Body of pancreas (tissue), 4 donors: ENCODE results near the gene UNC13C. TPM values are rescaled to one million over a fixed set of nuclear protein-coding genes. Genes with fewer than 3 reads are reported as not detected.

Experiments used
- ATAC-seq: fragments of 150-250 bp; one replicate; pipeline ENCODE4 v1.9.1; 2016
- DNase-seq, 4 donors: peaks; one replicate each; pipeline ENCODE4 v3.0.0-alpha.2; 2019
- H3K27ac ChIP-seq, 4 donors: fragments of 200-600 bp; sonication (generic); 1 replicate in 3 of 4; 2 replicates in 1 of 4; pipeline versions ENCODE4 v1.5.1 to v1.6.1; 2016 to 2019; ENCODE audit warnings: mild to moderate bottlenecking in 1 of 4, mixed read lengths in 1 of 4, moderate library complexity in 1 of 4
- H3K27me3 ChIP-seq, 2 donors: fragments of 200-600 bp; sonication (generic); one replicate each; pipeline ENCODE4 v1.6.0; 2016; ENCODE audit warnings: mild to moderate bottlenecking in 1 of 2
- H3K36me3 ChIP-seq, 2 donors: fragments of 200-600 bp; sonication (generic); replicated peaks in 1 of 2; 2 replicates each; pipeline ENCODE4 v1.5.1; 2016; ENCODE audit warnings: low read depth in 2 of 2; ENCODE audit not compliant: insufficient read depth in 1 of 2
- H3K4me1 ChIP-seq: fragments of 200-600 bp; sonication (generic); one replicate; pipeline ENCODE4 v1.6.0; 2016
- H3K4me3 ChIP-seq, 2 donors: fragments of 200-600 bp; sonication (generic); 1 replicate in 1 of 2; 2 replicates in 1 of 2; pipeline ENCODE4 v1.5.1; 2016 to 2019
- H3K9me3 ChIP-seq, 3 donors: fragments of 200-600 bp; sonication (generic); 1 replicate in 2 of 3; 2 replicates in 1 of 3; pipeline ENCODE4 v1.5.1; 2016
- POLR2A ChIP-seq, 3 donors: fragments of 450-650 bp; IDR thresholded peaks; one replicate each; pipeline ENCODE4 v1.6.1; 2016; ENCODE audit warnings: antibody characterized with exemption in 3 of 3, mild to moderate bottlenecking in 2 of 3
- WGBS, 2 donors: methylation state at CpG; one replicate each; pipeline ENCODE4 v1.1.5; 2017; 5-methylcytosine and 5-hydroxymethylcytosine counted together
- intact Hi-C: fragments of 100-400 bp; cut with DNase I; formaldehyde crosslinking; loops from one replicate; pipeline ENCODE4 v1.15.1; 2023
- total RNA-seq, 2 donors: library from RNA; depleted of rRNA; stranded (reverse); fragments of >200 nt; gene quantifications; one replicate each; pipeline ENCODE4 v1.1.0, GENCODE V29; 2016
- TF ChIP-seq, protein P1 (sequence below), 7 experiments: fragments of 450-650 bp in 4 of 7; fragments of 200-600 bp in 3 of 7; sonication (generic) in 3 of 7; IDR thresholded peaks; one replicate each; pipeline ENCODE4 v1.5.1; 2016 to 2019; ENCODE audit warnings: antibody characterized with exemption in 7 of 7

UNC13C gene
- total RNA-seq, 2 donors from 2014 or later: not detected

- DNase-seq (no peak), ATAC-seq (no peak)
- no peak overlapping the region for H3K4me3 ChIP-seq
- H3K9me3 ChIP-seq: peaks cover 0 to 9% (median 0%) of the 10 kb centered on the region in 3 donors
- TF ChIP-seq POLR2A (IDR thresholded peaks at IDR 0.05): no peak
- TF ChIP-seq, protein P1, sequence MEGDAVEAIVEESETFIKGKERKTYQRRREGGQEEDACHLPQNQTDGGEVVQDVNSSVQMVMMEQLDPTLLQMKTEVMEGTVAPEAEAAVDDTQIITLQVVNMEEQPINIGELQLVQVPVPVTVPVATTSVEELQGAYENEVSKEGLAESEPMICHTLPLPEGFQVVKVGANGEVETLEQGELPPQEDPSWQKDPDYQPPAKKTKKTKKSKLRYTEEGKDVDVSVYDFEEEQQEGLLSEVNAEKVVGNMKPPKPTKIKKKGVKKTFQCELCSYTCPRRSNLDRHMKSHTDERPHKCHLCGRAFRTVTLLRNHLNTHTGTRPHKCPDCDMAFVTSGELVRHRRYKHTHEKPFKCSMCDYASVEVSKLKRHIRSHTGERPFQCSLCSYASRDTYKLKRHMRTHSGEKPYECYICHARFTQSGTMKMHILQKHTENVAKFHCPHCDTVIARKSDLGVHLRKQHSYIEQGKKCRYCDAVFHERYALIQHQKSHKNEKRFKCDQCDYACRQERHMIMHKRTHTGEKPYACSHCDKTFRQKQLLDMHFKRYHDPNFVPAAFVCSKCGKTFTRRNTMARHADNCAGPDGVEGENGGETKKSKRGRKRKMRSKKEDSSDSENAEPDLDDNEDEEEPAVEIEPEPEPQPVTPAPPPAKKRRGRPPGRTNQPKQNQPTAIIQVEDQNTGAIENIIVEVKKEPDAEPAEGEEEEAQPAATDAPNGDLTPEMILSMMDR (IDR thresholded peaks at IDR 0.05): no peak
- intact Hi-C loops: no loop called here
- no peaks in the 10 kb centered on the region for H3K27me3 ChIP-seq
- H3K4me1 ChIP-seq: no peaks in the 10 kb centered on the region
- H3K27ac ChIP-seq: no peak overlapping the region
- no peaks in the 10 kb centered on the region for H3K36me3 ChIP-seq
- 78 to 96% methylated on average over 2 of the region's 2 CpGs for WGBS, 2 donors
Measured at GRCh38 chr15:54644796-54645195, 666.6 kb downstream of the UNC13C start.

DNA sequence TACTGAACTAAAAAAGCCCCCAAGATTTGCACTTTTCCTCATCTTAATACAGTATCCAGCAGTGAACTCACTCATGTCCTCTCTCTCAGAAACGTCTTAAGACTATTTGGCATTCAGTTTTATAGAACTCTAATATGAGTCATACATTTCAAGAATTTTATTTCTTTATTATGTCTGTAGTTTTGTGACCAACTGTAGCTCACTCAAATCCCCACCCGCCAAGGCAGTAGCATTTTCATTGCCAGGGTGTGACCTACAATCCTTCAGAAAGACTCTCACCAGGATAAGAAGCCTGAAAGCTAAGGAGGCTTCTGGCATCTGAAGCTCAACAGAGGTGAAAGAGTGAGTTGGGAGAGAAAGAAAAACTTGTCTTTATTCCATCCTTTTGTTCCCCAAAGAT lies 681.4 kb downstream of the UNC13C start:
- Histone ChIP-seq H3K27me3 (no peaks in the 10 kb centered on the region), H3K4me1 (no peaks in the 10 kb centered on the region), H3K27ac (no peak overlapping the region), H3K36me3 (no peaks in the 10 kb centered on the region), H3K4me3 (no peak overlapping the region), H3K9me3 (no peaks in the 10 kb centered on the region)
- intact Hi-C loops: no loop called here
- no peak for ATAC-seq
- TF ChIP-seq POLR2A (IDR thresholded peaks at IDR 0.05): no peak
- TF ChIP-seq, protein P1 (IDR thresholded peaks at IDR 0.05): no peak
- WGBS, 2 donors: 48 to 55% methylated on average over 2 of the region's 2 CpGs
- no peak for DNase-seq

GRCh38 chr15:54660356-54660755 lies 682.1 kb downstream of the UNC13C start:
- H3K27ac ChIP-seq: no peak overlapping the region
- intact Hi-C loops: no loop called here

GRCh38 chr15:54675241-54675640 lies 697.0 kb downstream of the UNC13C start:
- Histone ChIP-seq H3K4me3 (no peak overlapping the region), H3K27me3 (no peaks in the 10 kb centered on the region), H3K4me1 (no peaks in the 10 kb centered on the region), H3K36me3 (no peaks in the 10 kb centered on the region), H3K27ac (no peak overlapping the region), H3K9me3 (peaks cover 0 to 8% (median 0%) of the 10 kb centered on the region in 3 donors)
- TF ChIP-seq POLR2A (IDR thresholded peaks at IDR 0.05): no peak
- TF ChIP-seq, protein P1 (IDR thresholded peaks at IDR 0.05): no peak
- ATAC-seq (no peak), DNase-seq (no peak)
- intact Hi-C loops: no loop called here
- WGBS, 2 donors: 74 to 76% methylated on average over 1 of the region's 1 CpG

More at GRCh38 chr15:54660356-54660755, 682.1 kb downstream of the UNC13C start:
- no peak for TF ChIP-seq POLR2A (IDR thresholded peaks at IDR 0.05)
- TF ChIP-seq, protein P1 (IDR thresholded peaks at IDR 0.05): no peak
- ATAC-seq (no peak), DNase-seq (no peak)
- Histone ChIP-seq H3K4me3 (no peak overlapping the region), H3K9me3 (no peaks in the 10 kb centered on the region), H3K36me3 (no peaks in the 10 kb centered on the region), H3K4me1 (no peaks in the 10 kb centered on the region), H3K27me3 (no peaks in the 10 kb centered on the region)
- 49 to 51% methylated on average over 5 of the region's 5 CpGs for WGBS, 2 donors

- TF ChIP-seq, protein P1 (IDR thresholded peaks at IDR 0.05): no peak
- TF ChIP-seq POLR2A (IDR thresholded peaks at IDR 0.05): no peak
- 32 to 62% methylated on average over 2 of the region's 2 CpGs for WGBS, 2 donors
- Histone ChIP-seq H3K27me3 (no peaks in the 10 kb centered on the region), H3K27ac (no peak overlapping the region), H3K36me3 (no peaks in the 10 kb centered on the region), H3K9me3 (no peaks in the 10 kb centered on the region), H3K4me3 (no peak overlapping the region), H3K4me1 (no peaks in the 10 kb centered on the region)
- no peak for DNase-seq
- no peak for ATAC-seq
- intact Hi-C loops: no loop called here
Measured at GRCh38 chr15:54681584-54681983, 703.3 kb downstream of the UNC13C start.
